Gastrocnemius medialis (tissue), 4 donors: Measurements from ENCODE around the gene PGM1. TPM values are rescaled to one million over a fixed set of nuclear protein-coding genes. Genes with fewer than 3 reads are reported as not detected.

Source experiments
- ATAC-seq, 2 donors: fragments of 150-250 bp; one replicate each; pipeline ENCODE4 v1.9.1; 2016
- DNase-seq, 2 donors: peaks; one replicate each; pipeline ENCODE4 v3.0.0-alpha.2; 2019
- H3K27ac ChIP-seq, 4 donors: fragments of 200-600 bp; sonication (generic); 1 replicate in 1 of 4; 2 replicates in 3 of 4; pipeline ENCODE4 v1.5.1; 2016 to 2018; ENCODE audit warnings: mild to moderate bottlenecking in 2 of 4, moderate library complexity in 1 of 4
- H3K27me3 ChIP-seq, 3 donors: fragments of 200-600 bp; sonication (generic) in 2 of 3; 1 replicate in 1 of 3; 2 replicates in 2 of 3; pipeline versions ENCODE4 v1.5.1 to v1.6.0; 2016 to 2019; ENCODE audit warnings: mild to moderate bottlenecking in 1 of 3, moderate library complexity in 1 of 3
- H3K36me3 ChIP-seq, 2 donors: fragments of 200-600 bp; sonication (generic) in 1 of 2; one replicate each; pipeline ENCODE4 v1.5.1; 2017 to 2018
- H3K4me1 ChIP-seq, 2 donors: fragments of 200-600 bp; sonication (generic) in 1 of 2; one replicate each; pipeline ENCODE4 v1.5.1; 2016 to 2017; ENCODE audit warnings: mild to moderate bottlenecking in 2 of 2
- H3K4me3 ChIP-seq, 4 donors: fragments of 200-600 bp; sonication (generic) in 3 of 4; 1 replicate in 1 of 4; 2 replicates in 3 of 4; pipeline ENCODE4 v1.5.1; 2016 to 2019; ENCODE audit warnings: mild to moderate bottlenecking in 2 of 4
- H3K9me3 ChIP-seq, 3 donors: fragments of 200-600 bp; sonication (generic) in 2 of 3; 1 replicate in 1 of 3; 2 replicates in 2 of 3; pipeline ENCODE4 v1.5.1; 2016 to 2019
- CTCF ChIP-seq, 5 experiments: fragments of 450-650 bp in 3 of 5; fragments of 200-600 bp in 2 of 5; sonication (generic) in 2 of 5; IDR thresholded peaks in 4 of 5; conservative IDR thresholded peaks in 1 of 5; 1 replicate in 4 of 5; 2 replicates in 1 of 5; pipeline ENCODE4 v1.5.1; 2016 to 2019; ENCODE audit warnings: antibody characterized with exemption in 5 of 5, mild to moderate bottlenecking in 3 of 5, moderate library complexity in 3 of 5
- POLR2A ChIP-seq, 2 donors: fragments of 450-650 bp; IDR thresholded peaks; one replicate each; pipeline ENCODE4 v1.6.1; 2017; ENCODE audit warnings: antibody characterized with exemption in 2 of 2, mild to moderate bottlenecking in 2 of 2, moderate library complexity in 2 of 2
- in situ Hi-C, 4 donors: fragments of 200-750 bp; cut with MboI; loops; one replicate each; pipeline versions ENCODE4 v1.15.0 to v1.8.0; 2017; ENCODE audit warnings: low sequenced_read_pairs in 4 of 4
- intact Hi-C: fragments of 100-400 bp; cut with DNase I; formaldehyde crosslinking; loops from one replicate; pipeline ENCODE4 v1.15.1; 2023; ENCODE audit warnings: low total_unique reads
- total RNA-seq, 4 donors: library from RNA; depleted of rRNA; stranded (reverse); fragments of >200 nt; gene quantifications; one replicate each; pipeline versions ENCODE4 v1.1.0 to v1.2.3, GENCODE V29; 2016

Gene PGM1
- total RNA-seq, 4 donors from 2014 or later = 320 to 713 (median 666) TPM

- no peak for ATAC-seq
Observed at GRCh38 chr1:63663301-63663700, 70.1 kb downstream of the PGM1 start.

DNA sequence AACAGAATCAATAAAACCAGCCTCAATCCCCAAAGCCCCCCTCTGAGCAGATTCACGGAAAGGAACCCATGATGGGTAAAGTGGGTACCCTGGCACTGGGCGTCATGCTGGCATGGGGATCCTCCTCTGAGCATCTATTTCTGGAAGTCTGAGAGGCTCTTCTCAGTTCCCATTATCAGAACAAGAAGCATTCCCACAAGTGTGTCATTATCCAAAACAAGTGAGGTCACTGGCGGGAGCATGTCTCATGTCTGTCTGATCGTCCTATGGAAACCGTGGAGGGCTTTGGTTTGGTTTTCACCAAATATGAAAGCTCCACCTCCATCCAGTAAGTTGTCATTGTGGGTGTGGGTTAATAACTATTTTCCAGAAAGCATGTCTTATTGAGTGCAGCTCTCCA, 70.7 kb downstream of the PGM1 start:
- no peak overlapping the region for H3K27ac ChIP-seq
- intact Hi-C loops = no loop called here

More at GRCh38 chr1:63663301-63663700, 70.1 kb downstream of the PGM1 start:
- Histone ChIP-seq H3K27ac (no peak overlapping the region), H3K36me3 (peaks cover 0 to 18% of the 10 kb centered on the region in 2 donors), H3K4me1 (peaks cover 7 to 10% of the 10 kb centered on the region in 2 donors), H3K9me3 (no peaks in the 10 kb centered on the region), H3K27me3 (no peaks in the 10 kb centered on the region), H3K4me3 (no peak overlapping the region)
- in situ Hi-C loops = no loop called here
- TF ChIP-seq CTCF (IDR thresholded peaks at IDR 0.05 in 4 of 5, conservative IDR thresholded peaks at IDR 0.05 in 1 of 5) = no peak
- TF ChIP-seq POLR2A (IDR thresholded peaks at IDR 0.05) = no peak
- DNase-seq = no peak
- intact Hi-C loops = no loop called here

GRCh38 chr1:63664742-63665141, 71.5 kb downstream of the PGM1 start:
- Histone ChIP-seq H3K9me3 (no peaks in the 10 kb centered on the region), H3K27ac (no peak overlapping the region), H3K4me3 (no peak overlapping the region), H3K4me1 (peaks cover 7 to 10% of the 10 kb centered on the region in 2 donors), H3K27me3 (no peaks in the 10 kb centered on the region), H3K36me3 (peaks cover 0 to 5% of the 10 kb centered on the region in 2 donors)
- TF ChIP-seq CTCF (IDR thresholded peaks at IDR 0.05 in 4 of 5, conservative IDR thresholded peaks at IDR 0.05 in 1 of 5) (no peak), POLR2A (IDR thresholded peaks at IDR 0.05) (no peak)
- in situ Hi-C loops = no loop called here
- intact Hi-C loops = no loop called here
- no peak for DNase-seq
- no peak for ATAC-seq

More for the DNA sequence above, 70.7 kb downstream of the PGM1 start:
- no peak overlapping the region for H3K4me3 ChIP-seq
- peaks cover 7 to 10% of the 10 kb centered on the region in 2 donors for H3K4me1 ChIP-seq
- H3K9me3 ChIP-seq = no peaks in the 10 kb centered on the region
- ATAC-seq (no peak), DNase-seq (no peak)
- no peak for TF ChIP-seq CTCF (IDR thresholded peaks at IDR 0.05 in 4 of 5, conservative IDR thresholded peaks at IDR 0.05 in 1 of 5)
- no peak for TF ChIP-seq POLR2A (IDR thresholded peaks at IDR 0.05)
- H3K36me3 ChIP-seq = peaks cover 0 to 12% of the 10 kb centered on the region in 2 donors
- in situ Hi-C loops = no loop called here
- no peaks in the 10 kb centered on the region for H3K27me3 ChIP-seq

DNA sequence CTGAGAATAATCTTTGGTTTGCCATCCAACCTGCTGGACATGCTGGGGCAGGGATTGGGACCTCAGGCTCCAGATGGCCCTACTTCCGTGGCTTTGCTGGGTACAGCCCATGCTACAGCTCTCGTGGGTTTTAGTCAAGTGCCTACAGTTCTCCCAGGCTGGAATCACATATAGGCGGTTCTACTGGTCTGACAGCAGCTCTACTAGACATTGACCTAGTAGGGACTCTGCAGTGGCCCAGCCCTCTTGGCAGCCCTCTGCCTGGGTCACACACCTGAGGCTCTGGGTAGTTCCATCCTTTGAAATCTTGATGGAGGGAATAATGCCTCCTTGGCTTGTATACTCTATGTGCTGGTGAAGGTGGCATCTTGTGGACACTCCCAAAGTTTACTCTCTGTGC, 72.2 kb downstream of the PGM1 start:
- Histone ChIP-seq H3K27me3 (no peaks in the 10 kb centered on the region), H3K4me1 (peaks cover 7 to 10% of the 10 kb centered on the region in 2 donors), H3K4me3 (no peak overlapping the region), H3K27ac (no peak overlapping the region), H3K36me3 (no peaks in the 10 kb centered on the region), H3K9me3 (no peaks in the 10 kb centered on the region)
- intact Hi-C loops = no loop called here
- TF ChIP-seq CTCF (IDR thresholded peaks at IDR 0.05 in 4 of 5, conservative IDR thresholded peaks at IDR 0.05 in 1 of 5) = no peak
- no peak for TF ChIP-seq POLR2A (IDR thresholded peaks at IDR 0.05)
- in situ Hi-C loops = no loop called here
- no peak for DNase-seq
- ATAC-seq = no peak

DNA sequence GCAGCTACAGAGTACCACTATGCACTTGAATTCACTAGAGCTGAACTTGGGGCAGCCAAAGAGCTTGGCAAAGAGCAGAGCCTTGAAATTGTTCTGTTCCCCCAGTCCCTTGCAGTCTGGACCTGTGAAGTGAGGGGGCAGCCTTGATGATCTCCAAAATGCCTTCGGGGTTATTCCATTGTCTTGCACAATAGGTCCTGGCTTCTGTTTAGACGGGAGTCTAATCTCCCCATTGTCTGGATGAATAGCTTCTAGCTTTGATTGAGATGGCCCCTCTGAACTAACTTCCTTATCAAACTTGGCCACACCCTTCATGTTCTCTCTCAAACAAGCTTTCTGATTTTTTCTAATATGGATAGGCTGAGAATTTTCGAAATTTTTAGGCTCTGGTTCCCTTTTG, 72.6 kb downstream of the PGM1 start:
- Histone ChIP-seq H3K4me3 (no peak overlapping the region), H3K36me3 (no peaks in the 10 kb centered on the region), H3K27me3 (no peaks in the 10 kb centered on the region), H3K4me1 (peaks cover 7 to 10% of the 10 kb centered on the region in 2 donors), H3K9me3 (no peaks in the 10 kb centered on the region), H3K27ac (no peak overlapping the region)
- no peak for ATAC-seq
- intact Hi-C loops = no loop called here
- TF ChIP-seq CTCF (IDR thresholded peaks at IDR 0.05 in 4 of 5, conservative IDR thresholded peaks at IDR 0.05 in 1 of 5) (no peak), POLR2A (IDR thresholded peaks at IDR 0.05) (no peak)
- in situ Hi-C loops = no loop called here
- no peak for DNase-seq
